ENCODE results near the gene TIMM13.

The TIMM13 gene

DNA sequence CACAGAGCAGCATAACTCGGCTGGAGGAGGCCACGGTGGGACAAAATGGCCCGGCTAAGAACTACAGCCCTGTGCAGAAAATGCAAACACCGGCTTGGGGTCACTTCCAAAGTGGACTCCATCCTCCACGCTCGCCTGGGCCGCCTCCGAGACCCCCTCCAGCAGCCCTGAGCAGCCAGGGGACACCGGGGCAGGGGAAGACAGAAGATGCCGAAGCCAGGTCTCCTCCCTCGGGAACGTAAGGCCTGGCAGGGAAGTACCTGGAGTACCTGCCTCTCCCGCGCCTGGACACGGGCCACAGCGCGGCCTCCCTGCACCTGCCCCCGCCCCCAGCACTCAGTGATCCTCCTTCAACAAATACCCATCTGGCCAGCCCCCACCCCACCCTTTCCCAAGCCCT lies 24.4 kb upstream of the TIMM13 start:
- TF ChIP-seq, protein P1, sequence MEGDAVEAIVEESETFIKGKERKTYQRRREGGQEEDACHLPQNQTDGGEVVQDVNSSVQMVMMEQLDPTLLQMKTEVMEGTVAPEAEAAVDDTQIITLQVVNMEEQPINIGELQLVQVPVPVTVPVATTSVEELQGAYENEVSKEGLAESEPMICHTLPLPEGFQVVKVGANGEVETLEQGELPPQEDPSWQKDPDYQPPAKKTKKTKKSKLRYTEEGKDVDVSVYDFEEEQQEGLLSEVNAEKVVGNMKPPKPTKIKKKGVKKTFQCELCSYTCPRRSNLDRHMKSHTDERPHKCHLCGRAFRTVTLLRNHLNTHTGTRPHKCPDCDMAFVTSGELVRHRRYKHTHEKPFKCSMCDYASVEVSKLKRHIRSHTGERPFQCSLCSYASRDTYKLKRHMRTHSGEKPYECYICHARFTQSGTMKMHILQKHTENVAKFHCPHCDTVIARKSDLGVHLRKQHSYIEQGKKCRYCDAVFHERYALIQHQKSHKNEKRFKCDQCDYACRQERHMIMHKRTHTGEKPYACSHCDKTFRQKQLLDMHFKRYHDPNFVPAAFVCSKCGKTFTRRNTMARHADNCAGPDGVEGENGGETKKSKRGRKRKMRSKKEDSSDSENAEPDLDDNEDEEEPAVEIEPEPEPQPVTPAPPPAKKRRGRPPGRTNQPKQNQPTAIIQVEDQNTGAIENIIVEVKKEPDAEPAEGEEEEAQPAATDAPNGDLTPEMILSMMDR (IDR thresholded peaks at IDR 0.05; ENCODE audit: insufficient read depth, low read length, poor library complexity, severe bottlenecking), result no peak
- H3K36me3 ChIP-seq (ENCODE audit: control insufficient read depth, insufficient read depth, low read length), result peaks cover 8% of the 10 kb centered on the region
- DNase-seq (ENCODE audit: extremely low read depth, insufficient read length), result no peak
- H3K27me3 ChIP-seq (replicated peaks; ENCODE audit: control insufficient read depth, insufficient read depth, low read length), result no peaks in the 10 kb centered on the region
- no peak overlapping the region for H3K4me3 ChIP-seq (replicated peaks; ENCODE audit: low read depth, low read length)

DNA sequence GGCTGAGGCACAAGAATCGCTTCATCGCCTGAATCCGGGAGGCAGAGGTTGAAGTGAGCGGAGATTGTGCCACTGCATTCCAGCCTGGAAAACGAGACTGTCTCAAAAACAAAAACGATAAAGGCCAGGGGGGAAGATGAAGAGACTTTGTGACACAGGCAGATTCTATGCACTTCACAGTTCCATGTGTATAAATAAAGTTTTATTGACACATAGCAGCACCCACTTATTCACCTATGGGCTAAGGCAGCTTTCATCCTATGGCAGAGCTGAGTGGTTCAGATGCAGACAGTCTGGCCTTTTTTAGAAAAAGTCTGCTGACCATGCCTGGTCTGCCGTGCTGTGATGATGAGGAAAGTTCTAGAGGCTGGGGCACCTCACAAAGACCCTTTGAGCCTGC lies 23.8 kb upstream of the TIMM13 start:
- Histone ChIP-seq H3K36me3 (ENCODE audit: control insufficient read depth, insufficient read depth, low read length) (peaks cover 8% of the 10 kb centered on the region), H3K4me3 (replicated peaks; ENCODE audit: low read depth, low read length) (no peak overlapping the region), H3K27me3 (replicated peaks; ENCODE audit: control insufficient read depth, insufficient read depth, low read length) (no peaks in the 10 kb centered on the region)
- TF ChIP-seq, protein P1 (IDR thresholded peaks at IDR 0.05; ENCODE audit: insufficient read depth, low read length, poor library complexity, severe bottlenecking), result no peak
- DNase-seq (ENCODE audit: extremely low read depth, insufficient read length), result no peak

- H3K36me3 ChIP-seq (ENCODE audit: control insufficient read depth, insufficient read depth, low read length), result peaks cover 13% of the 10 kb centered on the region
- DNase-seq (ENCODE audit: extremely low read depth, insufficient read length), result no peak
These were observed 21.6 kb upstream of the TIMM13 start for GRCh38 chr19:2449019-2449418.

DNA sequence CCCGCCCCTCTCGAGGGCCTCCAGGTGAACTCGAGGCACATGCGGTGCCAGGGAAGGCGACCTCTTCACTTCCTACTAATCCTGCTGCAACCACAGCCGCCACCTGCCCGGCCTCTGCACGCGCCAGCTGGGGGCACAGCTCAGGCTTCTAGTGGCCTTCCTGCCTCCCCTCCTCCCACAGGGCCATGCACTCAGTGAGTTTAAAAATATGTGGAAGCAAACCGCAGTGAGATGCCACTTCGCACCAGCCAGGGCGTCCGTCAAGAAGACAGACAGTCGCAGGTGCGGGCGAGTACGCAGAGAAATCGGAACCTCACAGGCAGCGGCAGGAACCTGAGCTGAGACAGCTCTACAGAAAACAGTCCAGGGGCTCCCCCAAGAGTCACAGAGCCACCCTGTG lies 19.0 kb upstream of the TIMM13 start:
- H3K36me3 ChIP-seq (ENCODE audit: control insufficient read depth, insufficient read depth, low read length), result peaks cover 24% of the 10 kb centered on the region
- no peaks in the 10 kb centered on the region for H3K27me3 ChIP-seq (replicated peaks; ENCODE audit: control insufficient read depth, insufficient read depth, low read length)
- TF ChIP-seq, protein P1 (IDR thresholded peaks at IDR 0.05; ENCODE audit: insufficient read depth, low read length, poor library complexity, severe bottlenecking), result no peak
- no peak for DNase-seq (ENCODE audit: extremely low read depth, insufficient read length)
- no peak overlapping the region for H3K4me3 ChIP-seq (replicated peaks; ENCODE audit: low read depth, low read length)

More at GRCh38 chr19:2449019-2449418, 21.6 kb upstream of the TIMM13 start:
- H3K4me3 ChIP-seq (replicated peaks; ENCODE audit: low read depth, low read length), result no peak overlapping the region
- TF ChIP-seq, protein P1 (IDR thresholded peaks at IDR 0.05; ENCODE audit: insufficient read depth, low read length, poor library complexity, severe bottlenecking), result no peak
- no peaks in the 10 kb centered on the region for H3K27me3 ChIP-seq (replicated peaks; ENCODE audit: control insufficient read depth, insufficient read depth, low read length)

DNA sequence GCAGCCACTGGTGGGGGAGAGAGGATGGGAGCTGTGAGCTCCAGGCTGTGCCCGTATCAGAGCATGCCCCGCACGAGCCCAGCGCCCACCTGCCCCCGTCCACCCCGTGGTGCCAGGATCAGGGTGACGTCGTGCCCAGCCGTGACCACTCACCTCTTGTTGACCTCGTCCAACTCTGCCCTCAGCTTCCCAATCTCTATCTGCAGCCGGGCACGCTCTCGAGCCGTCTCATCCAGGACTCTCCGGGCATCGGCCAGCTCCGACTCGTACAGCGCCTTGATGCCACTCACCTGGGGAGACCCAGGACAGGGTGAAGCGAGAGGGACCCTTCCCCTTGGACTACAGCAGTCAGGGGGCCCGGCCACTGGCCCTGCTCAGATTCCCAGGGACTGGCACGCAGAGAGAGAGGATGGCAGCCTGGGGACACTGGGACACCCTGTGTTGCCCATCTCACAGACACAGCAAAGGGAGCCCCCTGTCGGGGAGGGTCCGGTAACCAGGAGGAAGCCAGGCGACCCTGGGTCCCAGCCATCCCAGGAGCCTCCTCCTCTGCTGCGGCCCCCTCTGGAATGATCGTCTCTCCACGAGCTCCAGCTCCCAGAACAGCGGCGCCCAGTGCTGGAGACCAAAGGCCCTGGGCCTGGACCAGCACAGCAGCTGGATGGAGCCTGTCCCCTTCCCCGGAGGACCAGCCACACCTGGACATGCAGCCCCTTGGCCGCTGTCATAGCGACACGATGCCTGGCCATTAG lies 17.0 kb upstream of the TIMM13 start:
- H3K27me3 ChIP-seq (replicated peaks; ENCODE audit: control insufficient read depth, insufficient read depth, low read length), result no peaks in the 10 kb centered on the region
- H3K36me3 ChIP-seq (ENCODE audit: control insufficient read depth, insufficient read depth, low read length), result peaks cover 27% of the 10 kb centered on the region
- TF ChIP-seq, protein P1 (IDR thresholded peaks at IDR 0.05; ENCODE audit: insufficient read depth, low read length, poor library complexity, severe bottlenecking), result no peak
- DNase-seq (ENCODE audit: extremely low read depth, insufficient read length), result no peak
- no peak overlapping the region for H3K4me3 ChIP-seq (replicated peaks; ENCODE audit: low read depth, low read length)

Measured in GM06990 (cell line).